Spleen (tissue), 11 donors: ENCODE data around the gene ISL2. TPM values are rescaled to one million over a fixed set of nuclear protein-coding genes. Genes with fewer than 3 reads are reported as not detected.
"Not testable (repeated sequence)": the region's sequence is repeated elsewhere in the genome, so short reads cannot be mapped to it uniquely, and the experiment has no call there.

ENCODE experiments used
- DNase-seq: peaks from one replicate; pipeline ENCODE4 v3.0.0-alpha.2; 2020
- H3K27ac ChIP-seq, 8 donors: fragments of 200-600 bp; sonication (generic) in 7 of 8; 1 replicate in 4 of 8; 2 replicates in 4 of 8; pipeline versions ENCODE4 v1.5.0 to v1.8.0; 2016 to 2021; ENCODE audit warnings: inconsistent platforms in 4 of 8, mild to moderate bottlenecking in 4 of 8, moderate library complexity in 1 of 8
- H3K27me3 ChIP-seq, 7 donors: fragments of 200-600 bp; sonication (generic) in 6 of 7; replicated peaks in 1 of 7; 1 replicate in 4 of 7; 2 replicates in 3 of 7; pipeline versions ENCODE4 v1.5.0 to v1.8.0; 2016 to 2021; ENCODE audit warnings: inconsistent platforms in 3 of 7, mild to moderate bottlenecking in 1 of 7
- H3K36me3 ChIP-seq, 6 donors: fragments of 200-600 bp; sonication (generic) in 5 of 6; 1 replicate in 4 of 6; 2 replicates in 2 of 6; pipeline versions ENCODE4 v1.5.0 to v1.8.0; 2016 to 2021; ENCODE audit warnings: inconsistent platforms in 2 of 6
- H3K4me1 ChIP-seq, 6 donors: fragments of 200-600 bp; sonication (generic) in 5 of 6; 1 replicate in 3 of 6; 2 replicates in 3 of 6; pipeline versions ENCODE4 v1.5.0 to v1.8.0; 2016 to 2021; ENCODE audit warnings: inconsistent platforms in 3 of 6
- H3K4me3 ChIP-seq, 8 donors: fragments of 200-600 bp; sonication (generic) in 7 of 8; 1 replicate in 4 of 8; 2 replicates in 4 of 8; pipeline versions ENCODE4 v1.5.0 to v1.8.0; 2016 to 2021; ENCODE audit warnings: inconsistent platforms in 4 of 8, mild to moderate bottlenecking in 4 of 8, moderate library complexity in 2 of 8
- H3K9me3 ChIP-seq, 8 donors: fragments of 200-600 bp; sonication (generic) in 7 of 8; 1 replicate in 4 of 8; 2 replicates in 4 of 8; pipeline versions ENCODE4 v1.5.0 to v1.8.0; 2016 to 2021; ENCODE audit warnings: inconsistent platforms in 4 of 8
- CTCF ChIP-seq, 11 experiments: fragments of 200-600 bp in 7 of 11; fragments of 450-650 bp in 4 of 11; sonication (generic) in 4 of 11; IDR thresholded peaks in 8 of 11; conservative IDR thresholded peaks in 3 of 11; 1 replicate in 7 of 11; 2 replicates in 4 of 11; pipeline versions ENCODE4 v1.4.0 to v1.8.0; 2016 to 2021; ENCODE audit warnings: antibody characterized with exemption in 11 of 11, inconsistent platforms in 4 of 11, mild to moderate bottlenecking in 1 of 11
- POLR2A ChIP-seq, 3 donors: fragments of 450-650 bp; IDR thresholded peaks; one replicate each; pipeline ENCODE4 v1.5.1; 2017; ENCODE audit warnings: antibody characterized with exemption in 3 of 3, mild to moderate bottlenecking in 1 of 3
- POLR2AphosphoS5 ChIP-seq, 3 donors: sonication (generic); formaldehyde crosslinking; IDR thresholded peaks; one replicate each; pipeline ENCODE4 v1.5.1; 2017; ENCODE audit warnings: antibody characterized with exemption in 3 of 3
- WGBS, 5 donors: extraction: QIAGEN DNeasy Blood & Tissue Kit in 3 of 5; methylation state at CpG; one replicate each; pipeline versions ENCODE4 v1.1.5 to v1.1.7; 2013 to 2018; 5-methylcytosine and 5-hydroxymethylcytosine counted together
- intact Hi-C: fragments of 100-400 bp; cut with DNase I; formaldehyde crosslinking; loops from one replicate; pipeline ENCODE4 v1.15.0; 2023; ENCODE audit warnings: low total_unique reads
- polyA plus RNA-seq, 3 donors: library from polyadenylated mRNA; stranded (reverse); fragments of 200-250 nt; gene quantifications; one replicate each; pipeline ENCODE4 v1.2.1, GENCODE V29; 2013
- total RNA-seq, 7 donors: library from RNA; depleted of rRNA in 3 of 7; stranded (reverse); fragments of >200 nt in 3 of 7; fragmentation: NEBNext Ultra II Directional in 4 of 7; extraction: Animal tissue kit (Norgen Biotek cat#: 25700) in 4 of 7; gene quantifications; one replicate each; pipeline versions ENCODE4 v1.1.0 to v1.2.1, GENCODE V29; 2016 to 2021
- donor health status: healthy with polysubstance abuse.
- donor health status: DM: no; HTN: no; CAD: no; lungs with moderate emphysema.
- donor health status: DM: no; HTN: no; CAD: no.
- donor health status: Bipolar disorder and iron deficiency.
- donor health status: healthy.
- donor health status: DM: no; HTN: no; CAD: no.
- donor health status: DM: yes; HTN: yes; CAD: no.

The ISL2 gene
- total and polyA plus RNA-seq, 10 donors = 0.20 to 1.1 (median 0.37) TPM

DNA sequence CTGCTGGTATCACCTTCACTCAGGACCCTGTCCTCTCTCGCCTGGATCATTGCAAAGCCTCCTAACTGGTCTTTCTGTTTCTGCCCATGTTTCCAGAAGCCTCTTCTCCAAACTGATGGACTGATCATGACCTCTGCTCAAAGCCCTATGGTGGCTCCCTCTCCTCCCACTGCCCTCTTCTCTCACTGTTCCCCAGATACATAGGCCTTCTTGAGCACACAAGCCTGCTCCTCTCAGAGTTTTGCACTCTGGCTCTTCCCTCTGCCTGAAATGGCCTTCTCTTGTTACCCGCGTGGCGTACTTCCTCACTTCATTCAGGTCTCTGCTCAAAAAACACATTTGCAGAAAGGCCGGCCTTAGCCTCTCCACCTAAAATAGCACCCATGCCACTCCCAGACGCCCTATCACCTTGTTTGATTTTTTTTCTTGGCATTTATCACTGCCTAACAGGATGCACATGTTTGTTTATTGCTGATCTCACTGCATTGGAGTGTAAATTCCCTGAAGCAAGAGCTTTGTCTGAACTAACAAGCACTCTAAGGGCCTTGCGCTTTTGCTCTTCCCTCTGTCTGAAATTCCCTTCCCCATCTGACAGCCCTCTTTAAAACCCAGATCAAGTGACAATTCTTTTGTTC, 23.9 kb upstream of the ISL2 start:
- Histone ChIP-seq H3K4me1 (peaks cover 12 to 43% (median 24%) of the 10 kb centered on the region in 6 donors), H3K27ac (peak overlapping the region in 3 of 8 donors; percentile 87 to 92 (median 89)), H3K27me3 (no peaks in the 10 kb centered on the region), H3K9me3 (no peaks in the 10 kb centered on the region), H3K36me3 (no peaks in the 10 kb centered on the region), H3K4me3 (no peak overlapping the region)
- DNase-seq = no peak
- TF ChIP-seq POLR2AphosphoS5 (IDR thresholded peaks at IDR 0.05) (peak in 1 of 3 donors; percentile 34), CTCF (IDR thresholded peaks at IDR 0.05 in 8 of 11, conservative IDR thresholded peaks at IDR 0.05 in 3 of 11) (no peak)
- 67 to 87% (median 75%) methylated on average over 7 of the region's 7 CpGs for WGBS, 5 donors
- intact Hi-C loops = no loop called here

DNA sequence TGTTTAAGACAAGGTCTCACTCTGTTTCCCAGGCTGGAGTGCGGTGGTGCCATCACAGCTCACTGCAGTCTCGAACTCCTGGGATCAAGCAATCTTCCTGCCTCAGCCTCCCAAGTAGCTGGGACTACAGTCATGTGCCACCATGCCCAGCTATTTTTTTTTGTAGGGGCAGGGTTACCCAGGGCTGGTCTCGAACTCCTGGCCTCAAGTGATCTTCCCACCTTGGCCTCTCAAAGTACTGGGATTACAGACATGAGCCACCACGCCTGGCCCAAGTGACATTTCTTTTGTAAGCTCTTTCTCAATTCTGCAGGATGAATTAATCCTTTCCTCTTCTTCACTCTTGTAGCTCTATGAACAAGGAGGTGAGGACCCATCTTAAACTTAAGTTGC, 23.4 kb upstream of the ISL2 start:
- WGBS, 5 donors = 75 to 88% (median 78%) methylated on average over 4 of the region's 4 CpGs
- DNase-seq, H3K9me3 ChIP-seq, H3K36me3 ChIP-seq, intact Hi-C loops, H3K27me3 ChIP-seq, H3K4me3 ChIP-seq: not testable (repeated sequence)
- peaks cover 12 to 39% (median 21%) of the 10 kb centered on the region in 6 donors for H3K4me1 ChIP-seq
- peak overlapping the region in 3 of 8 donors; percentile 87 to 92 (median 89) for H3K27ac ChIP-seq

- intact Hi-C loops = no loop called here
- Histone ChIP-seq H3K27ac (no peak overlapping the region), H3K4me3 (no peak overlapping the region), H3K27me3 (no peaks in the 10 kb centered on the region), H3K36me3 (no peaks in the 10 kb centered on the region), H3K4me1 (peaks cover 12 to 33% (median 20%) of the 10 kb centered on the region in 6 donors), H3K9me3 (no peaks in the 10 kb centered on the region)
- no peak for TF ChIP-seq CTCF (IDR thresholded peaks at IDR 0.05 in 8 of 11, conservative IDR thresholded peaks at IDR 0.05 in 3 of 11)
- no peak for TF ChIP-seq POLR2AphosphoS5 (IDR thresholded peaks at IDR 0.05)
- no peak for TF ChIP-seq POLR2A (IDR thresholded peaks at IDR 0.05)
- DNase-seq = no peak
- 71 to 83% (median 81%) methylated on average over 5 of the region's 5 CpGs for WGBS, 5 donors
Measured at GRCh38 chr15:76313731-76314130, 22.8 kb upstream of the ISL2 start.

DNA sequence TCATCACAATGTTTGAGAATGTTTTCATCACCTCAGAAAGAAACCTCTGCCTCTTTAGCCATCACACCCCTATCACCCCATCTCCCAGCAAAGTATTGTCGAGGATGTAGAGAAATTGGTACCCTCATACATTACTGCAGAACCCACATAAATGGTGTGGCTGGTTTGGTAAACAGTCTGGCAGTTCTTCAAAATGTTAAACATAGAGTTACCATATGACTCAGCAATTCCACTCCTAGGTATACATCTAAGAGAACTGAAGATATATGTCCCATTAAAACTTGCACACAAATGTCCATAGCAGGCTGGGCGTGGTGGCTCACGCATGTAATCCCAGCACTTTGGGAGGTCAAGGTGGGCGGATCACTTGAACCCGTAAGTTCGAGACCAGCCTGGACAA, 16.6 kb upstream of the ISL2 start:
- Histone ChIP-seq H3K9me3 (no peaks in the 10 kb centered on the region), H3K4me1 (no peaks in the 10 kb centered on the region), H3K36me3 (no peaks in the 10 kb centered on the region), H3K27me3 (peaks cover 0 to 43% (median 3%) of the 10 kb centered on the region in 7 donors), H3K4me3 (no peak overlapping the region), H3K27ac (no peak overlapping the region)
- no peak for TF ChIP-seq CTCF (IDR thresholded peaks at IDR 0.05 in 8 of 11, conservative IDR thresholded peaks at IDR 0.05 in 3 of 11)
- TF ChIP-seq POLR2A (IDR thresholded peaks at IDR 0.05) = no peak
- TF ChIP-seq POLR2AphosphoS5 (IDR thresholded peaks at IDR 0.05) = no peak
- no peak for DNase-seq
- 78 to 83% (median 81%) methylated on average over 6 of the region's 6 CpGs for WGBS, 5 donors
- intact Hi-C loops = no loop called here
